Measurements from ENCODE around the gene ZNF282.

The ZNF282 gene
- total RNA-seq, result 21.4 to 24.4 (median 24.0) reads per million in 3 donors

GRCh38 chr7:149195180-149196150 lies at the start of gene ZNF282:
Gene ZNF282 (plus strand): TSS chr7:149195546. CDS start chr7:149195590, 44 bp downstream.
- peak within 1 kb of the TSS; percentile 66 for H3K27ac ChIP-seq (ENCODE audit: insufficient read depth, low read length, poor library complexity, severe bottlenecking)
- no peaks in the 10 kb centered on the region for H3K9me3 ChIP-seq (ENCODE audit: control insufficient read depth, low read length)
- peaks cover 9% of the 10 kb centered on the region for H3K4me1 ChIP-seq (ENCODE audit: control insufficient read depth, insufficient read depth, low read length, poor library complexity, severe bottlenecking)
- DNase-seq, result peak; percentile 28 to 51 (median 43)
- no peaks in the 10 kb centered on the region for H3K27me3 ChIP-seq (replicated peaks; ENCODE audit: control insufficient read depth, insufficient read depth, low read length, poor library complexity, severe bottlenecking)
- peaks cover 16% of the 10 kb centered on the region for H3K36me3 ChIP-seq (ENCODE audit: control insufficient read depth, insufficient read depth, low read length)
- peak within 1 kb of the TSS; percentile 83 for H3K4me3 ChIP-seq (ENCODE audit: insufficient read depth, low read depth, low read length, poor library complexity, severe bottlenecking)

GRCh38 chr7:149147072-149147751 lies 48.1 kb upstream of the ZNF282 start, which contains the start of gene ZNF398:
Gene ZNF398 (plus strand): TSS chr7:149147453. CDS start chr7:149147743, 290 bp downstream.
- DNase-seq, result peak; percentile 69 to 76 (median 74)
- H3K4me1 ChIP-seq (ENCODE audit: control insufficient read depth, insufficient read depth, low read length, poor library complexity, severe bottlenecking), result peaks cover 12% of the 10 kb centered on the region
- no peaks in the 10 kb centered on the region for H3K27me3 ChIP-seq (replicated peaks; ENCODE audit: control insufficient read depth, insufficient read depth, low read length, poor library complexity, severe bottlenecking)
- H3K9me3 ChIP-seq (ENCODE audit: control insufficient read depth, low read length), result no peaks in the 10 kb centered on the region
- peak within 1 kb of the TSS; percentile 74 for H3K27ac ChIP-seq (ENCODE audit: insufficient read depth, low read length, poor library complexity, severe bottlenecking)
- peak within 1 kb of the TSS; percentile 79 for H3K4me3 ChIP-seq (ENCODE audit: insufficient read depth, low read depth, low read length, poor library complexity, severe bottlenecking)
- no peaks in the 10 kb centered on the region for H3K36me3 ChIP-seq (ENCODE audit: control insufficient read depth, insufficient read depth, low read length)

GRCh38 chr7:149147752-149148653 lies 47.3 kb upstream of the ZNF282 start:
- Histone ChIP-seq H3K9me3 (ENCODE audit: control insufficient read depth, low read length) (no peaks in the 10 kb centered on the region), H3K36me3 (ENCODE audit: control insufficient read depth, insufficient read depth, low read length) (no peaks in the 10 kb centered on the region), H3K4me3 (ENCODE audit: insufficient read depth, low read depth, low read length, poor library complexity, severe bottlenecking) (peak overlapping the region; percentile 79), H3K27ac (ENCODE audit: insufficient read depth, low read length, poor library complexity, severe bottlenecking) (peak overlapping the region; percentile 74), H3K27me3 (replicated peaks; ENCODE audit: control insufficient read depth, insufficient read depth, low read length, poor library complexity, severe bottlenecking) (no peaks in the 10 kb centered on the region), H3K4me1 (ENCODE audit: control insufficient read depth, insufficient read depth, low read length, poor library complexity, severe bottlenecking) (peaks cover 12% of the 10 kb centered on the region)
- DNase-seq, result peak; percentile 41 to 58 (median 49)

GRCh38 chr7:149150981-149151380 lies 44.4 kb upstream of the ZNF282 start:
- Histone ChIP-seq H3K4me1 (ENCODE audit: control insufficient read depth, insufficient read depth, low read length, poor library complexity, severe bottlenecking) (peaks cover 6% of the 10 kb centered on the region), H3K36me3 (ENCODE audit: control insufficient read depth, insufficient read depth, low read length) (peaks cover 11% of the 10 kb centered on the region), H3K27me3 (replicated peaks; ENCODE audit: control insufficient read depth, insufficient read depth, low read length, poor library complexity, severe bottlenecking) (no peaks in the 10 kb centered on the region), H3K9me3 (ENCODE audit: control insufficient read depth, low read length) (no peaks in the 10 kb centered on the region), H3K4me3 (ENCODE audit: insufficient read depth, low read depth, low read length, poor library complexity, severe bottlenecking) (no peak overlapping the region), H3K27ac (ENCODE audit: insufficient read depth, low read length, poor library complexity, severe bottlenecking) (no peak overlapping the region)
- no peak for DNase-seq

GRCh38 chr7:149153346-149153745 lies 42.0 kb upstream of the ZNF282 start:
- H3K4me1 ChIP-seq (ENCODE audit: control insufficient read depth, insufficient read depth, low read length, poor library complexity, severe bottlenecking), result peaks cover 3% of the 10 kb centered on the region
- DNase-seq, result no peak
- H3K27me3 ChIP-seq (replicated peaks; ENCODE audit: control insufficient read depth, insufficient read depth, low read length, poor library complexity, severe bottlenecking), result no peaks in the 10 kb centered on the region
- H3K27ac ChIP-seq (ENCODE audit: insufficient read depth, low read length, poor library complexity, severe bottlenecking), result no peak overlapping the region
- H3K36me3 ChIP-seq (ENCODE audit: control insufficient read depth, insufficient read depth, low read length), result peaks cover 12% of the 10 kb centered on the region
- no peaks in the 10 kb centered on the region for H3K9me3 ChIP-seq (ENCODE audit: control insufficient read depth, low read length)
- no peak overlapping the region for H3K4me3 ChIP-seq (ENCODE audit: insufficient read depth, low read depth, low read length, poor library complexity, severe bottlenecking)

- Histone ChIP-seq H3K4me1 (ENCODE audit: control insufficient read depth, insufficient read depth, low read length, poor library complexity, severe bottlenecking) (no peaks in the 10 kb centered on the region), H3K9me3 (ENCODE audit: control insufficient read depth, low read length) (no peaks in the 10 kb centered on the region), H3K4me3 (ENCODE audit: insufficient read depth, low read depth, low read length, poor library complexity, severe bottlenecking) (no peak overlapping the region), H3K36me3 (ENCODE audit: control insufficient read depth, insufficient read depth, low read length) (peaks cover 12% of the 10 kb centered on the region), H3K27me3 (replicated peaks; ENCODE audit: control insufficient read depth, insufficient read depth, low read length, poor library complexity, severe bottlenecking) (no peaks in the 10 kb centered on the region), H3K27ac (ENCODE audit: insufficient read depth, low read length, poor library complexity, severe bottlenecking) (no peak overlapping the region)
- no peak for DNase-seq
These were observed 41.3 kb upstream of the ZNF282 start for GRCh38 chr7:149154056-149154455.

- Histone ChIP-seq H3K27ac (ENCODE audit: insufficient read depth, low read length, poor library complexity, severe bottlenecking) (no peak overlapping the region), H3K27me3 (replicated peaks; ENCODE audit: control insufficient read depth, insufficient read depth, low read length, poor library complexity, severe bottlenecking) (no peaks in the 10 kb centered on the region), H3K4me1 (ENCODE audit: control insufficient read depth, insufficient read depth, low read length, poor library complexity, severe bottlenecking) (no peaks in the 10 kb centered on the region), H3K9me3 (ENCODE audit: control insufficient read depth, low read length) (no peaks in the 10 kb centered on the region), H3K4me3 (ENCODE audit: insufficient read depth, low read depth, low read length, poor library complexity, severe bottlenecking) (no peak overlapping the region), H3K36me3 (ENCODE audit: control insufficient read depth, insufficient read depth, low read length) (peaks cover 18% of the 10 kb centered on the region)
- no peak for DNase-seq
These were observed 38.4 kb upstream of the ZNF282 start for GRCh38 chr7:149156898-149157297.

- DNase-seq, result no peak
- no peaks in the 10 kb centered on the region for H3K9me3 ChIP-seq (ENCODE audit: control insufficient read depth, low read length)
- no peak overlapping the region for H3K4me3 ChIP-seq (ENCODE audit: insufficient read depth, low read depth, low read length, poor library complexity, severe bottlenecking)
- H3K4me1 ChIP-seq (ENCODE audit: control insufficient read depth, insufficient read depth, low read length, poor library complexity, severe bottlenecking), result no peaks in the 10 kb centered on the region
- H3K27ac ChIP-seq (ENCODE audit: insufficient read depth, low read length, poor library complexity, severe bottlenecking), result no peak overlapping the region
- no peaks in the 10 kb centered on the region for H3K27me3 ChIP-seq (replicated peaks; ENCODE audit: control insufficient read depth, insufficient read depth, low read length, poor library complexity, severe bottlenecking)
- peaks cover 10% of the 10 kb centered on the region for H3K36me3 ChIP-seq (ENCODE audit: control insufficient read depth, insufficient read depth, low read length)
These were observed 34.0 kb upstream of the ZNF282 start for GRCh38 chr7:149161241-149161848.

GRCh38 chr7:149166142-149166541 lies 29.2 kb upstream of the ZNF282 start:
- DNase-seq, result no peak
- no peak overlapping the region for H3K27ac ChIP-seq (ENCODE audit: insufficient read depth, low read length, poor library complexity, severe bottlenecking)

More at GRCh38 chr7:149166142-149166541, 29.2 kb upstream of the ZNF282 start:
- Histone ChIP-seq H3K4me3 (ENCODE audit: insufficient read depth, low read depth, low read length, poor library complexity, severe bottlenecking) (no peak overlapping the region), H3K4me1 (ENCODE audit: control insufficient read depth, insufficient read depth, low read length, poor library complexity, severe bottlenecking) (no peaks in the 10 kb centered on the region), H3K36me3 (ENCODE audit: control insufficient read depth, insufficient read depth, low read length) (peaks cover 32% of the 10 kb centered on the region), H3K9me3 (ENCODE audit: control insufficient read depth, low read length) (no peaks in the 10 kb centered on the region), H3K27me3 (replicated peaks; ENCODE audit: control insufficient read depth, insufficient read depth, low read length, poor library complexity, severe bottlenecking) (no peaks in the 10 kb centered on the region)
